HG03460 (cell line): Measurements from ENCODE around the gene NTM.

Experiments used
- ATAC-seq: cut with Tn5 transposase; IDR thresholded peaks from one replicate; pipeline ENCODE4 v1.9.1; 2021; ENCODE audit not compliant: unreplicated experiment

The NTM gene

DNA sequence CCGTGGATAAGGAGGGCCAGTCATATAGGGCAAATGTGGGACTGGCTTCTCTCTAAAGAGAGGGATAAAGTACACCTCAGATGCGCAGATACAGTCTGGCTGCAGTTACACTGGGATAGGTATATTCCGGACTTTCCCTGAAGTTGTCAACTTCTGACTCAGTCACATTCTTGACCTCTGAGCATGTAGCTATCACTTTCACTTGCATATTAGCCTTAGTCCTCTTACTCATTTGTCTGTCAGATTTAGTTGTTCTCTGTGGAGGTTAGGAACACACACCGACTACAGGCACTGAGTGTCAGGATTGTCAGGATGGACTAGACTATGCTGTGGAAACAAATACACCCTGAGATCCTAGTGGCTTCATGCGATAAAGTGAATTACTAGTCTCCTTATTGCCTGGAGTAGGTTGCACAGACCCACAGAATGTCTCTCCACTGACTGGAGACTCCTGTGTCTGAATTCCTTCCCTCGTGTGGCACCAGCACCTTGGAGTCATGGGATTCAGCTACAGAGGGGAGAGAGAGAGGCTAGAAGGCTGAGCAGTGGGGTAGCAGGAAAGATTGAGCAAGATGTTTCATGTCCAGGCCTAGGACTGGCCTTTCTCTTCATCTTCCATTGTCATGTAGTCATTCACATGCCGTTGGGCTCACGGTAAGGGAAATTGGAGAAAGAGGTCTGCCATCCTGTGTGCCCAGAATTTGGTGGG, 654.3 kb downstream of the NTM start:
- no peak for ATAC-seq

DNA sequence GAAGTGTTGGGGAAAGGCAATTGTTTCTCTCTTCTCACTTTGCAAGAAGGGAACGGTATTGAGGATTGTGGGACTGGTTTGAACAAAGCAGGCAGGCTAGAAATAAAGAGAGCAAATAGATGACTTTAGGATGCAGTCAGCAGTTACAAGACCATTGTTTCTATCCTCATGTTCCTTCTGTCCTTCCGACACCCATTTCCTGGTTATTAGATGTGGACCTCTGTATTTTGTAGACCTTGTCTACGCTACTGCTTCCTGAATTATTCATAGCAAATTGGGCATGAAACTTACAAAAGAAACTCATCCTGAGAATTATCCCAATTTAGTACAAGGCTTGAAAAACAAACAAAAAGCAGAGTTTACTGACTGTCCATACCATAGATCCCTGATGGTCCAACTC, 656.3 kb downstream of the NTM start:
- no peak for ATAC-seq

DNA sequence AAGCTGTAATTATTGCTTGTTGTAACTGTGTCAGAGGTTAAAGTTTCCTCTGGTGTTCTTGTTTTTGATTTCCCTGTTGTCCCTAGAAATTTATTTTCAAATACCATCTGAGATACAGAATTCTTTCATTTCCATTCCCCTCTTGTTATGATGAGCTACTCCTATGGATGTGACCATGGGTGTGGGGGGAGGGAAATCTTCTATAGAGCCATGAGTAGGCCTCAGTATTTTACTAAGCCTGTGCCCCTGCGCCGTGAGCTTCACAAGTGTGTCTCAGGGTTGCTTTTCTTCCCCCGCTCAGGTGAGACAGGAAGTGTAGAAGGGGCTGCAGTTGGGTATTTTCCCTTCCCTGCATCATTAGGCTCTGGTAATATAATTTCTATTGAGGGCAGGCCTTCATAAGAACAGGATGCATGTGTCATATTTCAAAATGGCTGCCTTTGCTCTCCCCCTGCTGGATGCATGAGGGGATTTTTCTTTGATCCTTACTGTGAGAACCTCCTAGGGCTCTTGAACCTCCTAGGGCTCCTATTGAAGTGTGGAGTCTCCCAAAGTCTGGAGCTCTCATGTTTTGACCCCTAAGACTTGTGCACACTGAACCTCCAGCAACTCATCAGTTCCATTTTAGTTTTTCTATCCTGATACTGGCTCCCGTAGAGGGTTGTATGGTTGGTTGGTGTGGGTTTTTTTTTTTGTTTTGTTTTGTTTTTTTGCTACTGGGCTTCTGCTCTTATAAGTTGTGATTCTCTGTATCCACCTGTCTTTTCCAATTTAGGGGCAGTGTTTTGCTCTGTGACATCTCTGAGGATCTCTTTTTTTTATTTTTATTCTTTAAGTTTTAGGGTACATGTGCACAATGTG, 658.2 kb downstream of the NTM start:
- ATAC-seq = peak; percentile 79

DNA sequence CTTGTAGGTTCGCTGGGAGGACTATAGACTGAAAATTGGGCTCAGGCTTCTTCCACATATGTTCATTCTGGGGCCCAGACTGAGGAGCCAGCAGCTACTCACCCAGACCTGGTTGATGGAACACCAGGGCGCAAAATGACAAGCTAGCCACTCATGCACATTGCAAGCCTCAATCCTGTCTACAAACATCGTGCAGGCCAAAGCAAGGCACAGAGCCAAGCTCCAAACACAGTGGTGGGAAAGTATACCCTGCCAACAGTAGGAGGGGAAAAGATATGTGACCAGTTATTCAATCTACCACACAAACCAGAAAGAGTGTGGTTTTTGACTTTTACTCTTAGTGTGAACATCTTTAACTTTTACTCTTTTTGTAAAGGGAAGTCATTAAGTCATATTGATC, 660.5 kb downstream of the NTM start:
- ATAC-seq = no peak

DNA sequence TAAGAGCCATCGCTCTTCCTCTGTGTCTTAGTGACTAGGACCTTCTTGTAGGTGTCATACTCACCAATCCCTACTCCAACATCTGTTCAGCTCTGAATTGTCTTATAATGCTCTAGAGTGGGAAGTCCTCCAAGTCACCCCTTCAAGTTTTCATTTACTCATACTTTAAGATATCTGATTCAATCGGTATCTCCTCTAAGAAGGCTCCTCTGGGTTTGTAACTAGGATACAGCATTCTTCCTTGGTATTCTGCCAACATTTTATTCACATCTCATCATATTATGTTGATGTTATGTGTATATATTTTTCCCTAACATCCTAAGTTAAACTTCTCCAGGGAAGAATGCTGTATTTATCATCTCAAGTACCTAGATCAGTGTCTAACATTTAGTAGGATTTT, 662.1 kb downstream of the NTM start:
- no peak for ATAC-seq

DNA sequence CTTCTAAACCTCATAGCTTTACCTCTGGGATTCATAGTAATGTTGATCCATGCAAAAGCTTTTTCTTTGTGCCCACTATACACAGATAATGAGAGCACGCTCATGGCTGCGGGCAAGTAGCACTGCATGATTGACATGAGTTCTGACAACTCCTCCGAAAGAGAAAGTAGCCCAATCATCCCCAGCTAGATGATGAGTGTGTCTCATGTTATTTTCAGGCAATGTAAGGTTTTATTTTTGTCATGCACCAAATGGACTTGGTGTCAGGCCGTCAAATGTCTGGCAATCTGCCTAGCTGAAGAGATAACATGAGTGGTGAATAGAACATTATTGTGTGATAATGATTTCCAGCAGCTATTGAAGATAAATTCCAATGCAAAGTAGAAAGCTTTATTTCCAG, 662.6 kb downstream of the NTM start:
- no peak for ATAC-seq

DNA sequence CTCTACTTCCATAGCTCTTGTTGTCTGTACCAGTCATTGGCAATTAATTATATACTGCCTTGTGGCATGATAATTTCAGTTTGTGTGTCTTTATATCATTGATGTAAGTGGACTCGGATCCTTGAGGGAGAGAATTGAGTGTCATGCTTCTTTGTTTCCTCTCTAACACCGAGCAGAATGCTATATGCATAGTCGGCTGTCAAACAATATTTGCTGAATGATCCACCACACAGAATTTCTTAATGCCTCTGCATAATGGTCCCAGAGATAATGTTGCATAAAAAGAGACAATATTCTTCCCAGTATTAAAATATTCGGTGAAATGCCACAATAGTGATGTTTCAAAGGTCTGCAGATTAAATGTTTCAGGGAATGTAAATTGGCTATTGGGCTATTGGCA, 664.8 kb downstream of the NTM start:
- no peak for ATAC-seq

DNA sequence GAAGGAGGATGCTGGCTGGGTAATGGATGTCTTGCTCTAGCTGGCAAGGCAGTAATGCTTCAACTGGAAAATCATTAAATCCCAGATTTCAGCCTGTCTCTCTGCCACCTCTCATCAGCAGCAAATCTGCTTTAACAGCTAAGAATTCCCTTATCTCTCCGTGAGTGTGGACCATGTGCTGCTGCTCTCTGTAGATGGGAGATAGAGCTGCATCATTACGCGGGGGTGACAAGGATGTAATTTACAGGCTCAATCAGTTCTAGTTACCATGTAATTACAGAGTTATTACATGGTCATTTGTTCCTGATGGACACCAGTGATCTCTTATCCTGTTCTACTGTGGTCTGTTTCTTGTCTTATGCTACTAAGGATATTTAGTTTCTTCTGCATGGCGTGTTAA, 665.4 kb downstream of the NTM start:
- no peak for ATAC-seq

DNA sequence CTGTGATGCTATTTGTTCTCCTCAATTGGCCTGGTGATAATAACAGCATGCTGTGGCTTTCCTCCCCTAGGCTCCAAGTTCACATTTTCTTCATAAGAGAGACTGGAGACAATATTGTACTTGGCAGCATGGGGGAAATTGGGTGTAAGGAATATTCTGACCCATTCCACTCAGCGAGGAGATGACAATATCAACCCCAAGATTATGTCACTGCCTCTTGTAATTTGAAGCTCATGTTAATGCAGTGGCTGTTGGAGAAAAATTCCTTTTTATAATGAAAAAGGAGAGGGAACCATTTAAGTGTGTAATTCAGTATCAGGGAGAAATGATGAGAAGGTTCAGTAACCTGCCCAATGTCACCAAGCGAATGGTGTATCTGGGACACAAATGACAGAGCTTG, 665.8 kb downstream of the NTM start:
- ATAC-seq = no peak

DNA sequence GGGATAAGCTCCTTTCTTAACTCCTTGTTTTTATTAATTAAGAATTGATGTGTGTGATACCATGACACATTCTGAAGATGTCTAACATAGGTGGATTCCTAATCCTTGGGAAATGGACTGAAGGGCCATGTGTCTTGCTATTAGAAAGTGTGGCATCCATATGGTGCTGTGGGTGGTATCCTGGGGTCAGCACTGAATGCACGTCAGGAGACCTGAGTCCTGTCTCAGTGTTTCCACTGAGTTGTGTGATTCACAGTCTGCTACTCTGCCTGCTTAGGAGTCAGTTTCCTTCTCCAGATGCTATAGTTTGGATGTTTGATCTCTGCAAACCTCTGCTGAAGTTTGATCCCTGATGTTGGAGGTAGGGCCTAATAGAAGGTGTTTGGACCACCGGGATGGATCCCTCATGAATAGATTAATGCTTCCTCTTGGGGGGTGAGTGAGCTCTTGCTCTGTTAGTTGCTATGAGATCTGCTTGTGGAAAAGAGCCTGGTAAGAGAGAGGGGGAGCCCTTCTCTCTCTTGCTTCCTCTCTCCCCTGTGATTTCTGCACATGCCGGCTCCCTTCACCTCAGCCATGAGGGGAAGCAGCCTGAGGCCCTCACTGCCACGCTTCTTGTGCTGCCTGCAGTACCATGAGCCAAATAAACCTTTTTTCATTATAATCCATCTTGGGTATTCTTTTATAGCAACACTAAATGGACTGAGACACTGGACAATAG, 666.5 kb downstream of the NTM start:
- no peak for ATAC-seq

DNA sequence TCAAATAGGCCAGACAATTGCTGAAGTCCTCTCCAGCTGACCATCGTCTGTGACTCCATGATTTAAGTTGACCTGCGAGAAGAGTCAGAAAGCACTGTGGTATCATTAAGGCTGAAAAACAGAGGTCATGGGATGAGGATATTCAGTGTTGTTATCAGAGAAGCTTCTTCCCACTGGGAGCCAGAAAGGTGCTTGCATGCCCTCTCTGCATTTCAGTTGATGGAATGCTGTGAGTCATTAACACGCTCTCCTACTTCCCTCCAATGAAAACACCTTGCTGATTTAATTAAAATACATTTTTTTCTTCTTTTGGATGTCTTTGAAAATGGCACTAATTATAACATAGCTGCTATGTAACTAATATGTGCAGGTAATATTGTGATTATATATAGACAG, 667.0 kb downstream of the NTM start:
- ATAC-seq = no peak

DNA sequence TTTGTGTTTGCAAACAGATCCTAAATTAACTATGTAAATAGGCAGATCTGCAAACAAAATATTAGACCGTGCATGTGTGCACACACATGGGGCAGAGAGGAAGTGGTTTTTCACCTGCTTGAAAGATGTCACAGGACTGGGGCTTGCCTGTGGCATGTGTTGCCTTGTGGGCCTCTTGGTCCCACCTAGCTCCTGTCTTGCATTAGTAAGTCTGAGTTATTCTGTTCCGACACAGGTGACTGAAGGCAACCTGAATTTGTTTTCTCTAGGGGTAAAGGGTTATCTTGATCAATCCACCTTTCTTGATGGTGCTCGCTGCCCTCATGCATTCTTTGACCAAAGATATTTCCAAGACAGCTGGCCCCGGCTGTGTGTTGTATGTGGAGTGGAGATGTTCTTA, 667.5 kb downstream of the NTM start:
- no peak for ATAC-seq

DNA sequence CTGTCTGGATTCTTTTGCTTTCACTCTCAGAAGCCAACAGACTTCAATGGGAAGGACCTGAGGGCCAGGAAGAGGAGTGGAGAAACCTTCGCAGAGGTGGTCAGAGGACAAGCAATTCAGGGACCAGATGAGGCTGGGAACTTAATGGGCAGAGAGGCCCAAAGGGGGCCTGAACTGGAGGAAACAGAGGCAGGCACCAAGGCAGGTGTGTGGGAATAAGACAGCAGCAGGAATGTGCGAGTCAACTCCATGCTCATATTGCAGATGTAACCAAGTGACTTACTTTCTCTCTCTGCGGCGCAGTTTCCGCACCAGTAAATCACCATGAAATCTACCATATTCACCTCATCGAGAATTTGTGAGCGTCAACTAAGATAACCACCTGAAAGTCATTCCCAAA, 669.1 kb downstream of the NTM start:
- ATAC-seq = no peak

DNA sequence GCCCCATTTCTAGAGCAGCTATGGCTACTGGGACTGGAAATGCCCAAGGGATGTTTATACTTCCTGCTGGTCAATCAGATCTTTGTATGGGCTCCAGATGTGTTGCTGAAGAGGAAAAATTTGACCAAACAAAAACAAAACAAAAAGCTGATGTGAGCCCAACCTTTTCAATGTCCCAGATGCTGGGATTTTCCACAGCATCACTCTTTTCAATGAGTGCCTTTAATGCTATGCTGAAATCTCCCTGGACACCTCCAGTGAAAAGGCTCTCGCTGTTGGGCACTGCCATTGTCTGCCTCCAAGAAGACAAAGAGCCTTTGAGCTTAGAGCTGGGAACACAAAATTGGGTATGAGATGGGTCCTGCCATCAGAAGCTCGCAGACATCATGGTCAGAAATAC, 671.9 kb downstream of the NTM start:
- no peak for ATAC-seq

DNA sequence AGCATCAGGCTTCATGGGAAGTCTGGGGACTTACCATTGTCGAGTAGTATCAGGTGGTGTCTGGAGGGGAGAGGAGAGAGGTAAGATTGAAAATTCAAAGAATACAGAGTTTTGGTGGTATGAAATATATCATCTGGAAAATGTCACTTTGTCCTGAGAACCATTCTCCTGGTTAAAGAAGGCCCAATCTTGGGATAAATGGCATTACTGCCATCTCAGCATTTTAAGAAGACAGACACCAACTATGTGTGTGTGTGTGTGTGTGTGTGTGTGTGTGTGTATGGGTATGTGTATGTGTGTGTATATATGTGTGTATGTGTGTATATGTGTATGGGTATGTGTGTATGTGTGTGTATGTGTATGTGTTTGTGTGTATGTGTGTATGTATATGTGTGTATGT, 673.3 kb downstream of the NTM start:
- no peak for ATAC-seq

DNA sequence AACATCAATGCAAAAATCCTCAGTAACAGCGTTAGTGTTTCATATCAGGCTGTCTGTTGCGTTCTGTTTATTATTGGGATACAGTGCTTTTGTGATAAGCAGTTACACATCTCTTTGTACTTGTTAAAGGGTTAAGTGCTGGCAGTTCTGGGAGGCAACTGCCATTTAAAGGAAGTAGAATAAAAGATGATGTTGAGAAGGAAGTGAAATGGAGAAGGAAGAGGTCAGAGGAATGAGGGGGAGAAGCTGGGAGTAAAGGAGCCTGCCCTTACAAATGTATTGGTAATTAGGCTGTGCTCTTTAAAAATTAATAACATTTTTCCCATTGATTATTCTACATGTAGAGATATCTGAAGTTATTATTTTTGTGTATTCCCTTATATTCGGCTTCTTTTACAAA, 674.7 kb downstream of the NTM start:
- ATAC-seq = no peak

DNA sequence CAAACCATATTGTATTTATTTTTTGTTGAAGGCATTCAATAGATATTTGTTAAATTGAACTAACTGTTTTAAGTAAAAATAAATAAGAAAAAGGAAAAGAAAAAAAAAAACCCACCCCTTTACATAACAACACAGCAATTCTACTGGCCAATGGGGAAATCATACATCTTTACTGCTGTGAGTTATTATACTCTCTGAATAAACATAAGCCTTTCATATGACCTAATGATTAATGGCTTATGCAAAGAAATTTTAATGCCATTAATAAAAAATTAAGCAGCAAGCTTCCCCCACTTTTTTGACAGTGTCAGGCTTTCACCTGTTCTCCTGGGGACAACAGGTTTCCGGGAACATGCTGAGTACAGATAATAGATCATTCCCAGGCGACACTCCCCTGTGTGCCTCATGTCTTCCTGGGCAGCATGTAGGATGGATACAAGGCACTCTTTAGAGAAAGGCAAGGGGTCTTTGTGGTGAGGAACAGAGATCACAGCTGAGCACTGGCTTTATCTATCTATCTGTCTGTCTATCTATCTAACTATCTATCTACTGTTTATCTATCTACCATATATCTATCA, 676.0 kb downstream of the NTM start:
- no peak for ATAC-seq

DNA sequence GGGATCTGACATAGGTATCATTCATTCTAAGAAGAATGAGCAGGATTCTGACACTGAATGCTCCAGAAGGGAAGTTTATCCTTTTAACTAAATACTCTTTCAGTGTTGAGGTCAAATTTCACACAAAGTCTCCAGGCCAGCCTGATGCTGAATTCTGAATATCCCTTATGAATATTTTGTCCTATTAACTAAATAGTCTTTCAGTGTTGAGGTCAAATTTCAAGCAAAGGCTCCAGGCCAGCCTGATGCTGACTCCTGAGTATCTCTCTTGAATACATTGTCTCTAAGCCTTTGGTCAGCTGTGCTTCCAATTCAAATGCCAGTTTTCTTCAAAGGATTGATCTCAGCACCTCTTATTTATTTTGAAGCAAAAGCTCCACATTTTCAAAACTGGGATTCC, 676.8 kb downstream of the NTM start:
- ATAC-seq = no peak

DNA sequence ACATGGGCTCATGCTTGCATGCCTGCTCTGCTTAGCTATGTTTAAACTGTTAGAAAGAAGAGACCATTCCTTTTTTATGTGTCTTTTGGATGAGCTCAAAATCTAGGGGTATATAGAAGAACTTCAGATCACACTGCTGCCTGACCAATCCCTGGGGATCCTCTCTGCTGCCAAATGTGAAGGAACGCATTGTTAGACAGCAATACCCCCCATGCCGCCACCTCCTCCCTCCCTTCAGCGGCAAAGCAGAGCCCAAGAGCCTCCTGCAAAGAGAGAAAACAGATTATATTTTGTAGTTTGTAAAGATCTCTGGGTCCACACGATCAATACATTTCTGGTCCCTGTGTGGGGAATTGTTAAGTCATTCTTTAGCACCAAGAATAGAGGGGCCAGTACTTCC, 677.6 kb downstream of the NTM start:
- ATAC-seq = no peak

DNA sequence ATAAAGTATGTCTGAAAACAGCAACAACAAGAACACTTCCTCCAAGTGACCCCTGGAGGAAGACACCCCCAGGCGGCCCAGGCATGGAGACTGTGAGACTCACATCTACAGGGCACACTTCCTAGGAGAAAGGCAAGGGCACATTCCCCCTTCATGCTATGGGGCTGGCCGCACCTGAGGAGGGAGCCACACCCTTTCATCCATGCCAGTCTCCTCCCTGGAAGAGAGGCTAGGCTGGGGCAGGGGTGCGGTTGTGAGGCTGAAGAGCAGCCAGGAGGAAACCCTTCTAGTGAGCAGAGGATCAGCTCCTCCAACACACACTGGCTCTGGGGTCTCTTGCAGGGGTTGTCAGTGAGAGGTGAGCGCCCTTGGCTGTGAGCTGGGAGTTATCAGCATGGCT, 678.8 kb downstream of the NTM start:
- no peak for ATAC-seq

DNA sequence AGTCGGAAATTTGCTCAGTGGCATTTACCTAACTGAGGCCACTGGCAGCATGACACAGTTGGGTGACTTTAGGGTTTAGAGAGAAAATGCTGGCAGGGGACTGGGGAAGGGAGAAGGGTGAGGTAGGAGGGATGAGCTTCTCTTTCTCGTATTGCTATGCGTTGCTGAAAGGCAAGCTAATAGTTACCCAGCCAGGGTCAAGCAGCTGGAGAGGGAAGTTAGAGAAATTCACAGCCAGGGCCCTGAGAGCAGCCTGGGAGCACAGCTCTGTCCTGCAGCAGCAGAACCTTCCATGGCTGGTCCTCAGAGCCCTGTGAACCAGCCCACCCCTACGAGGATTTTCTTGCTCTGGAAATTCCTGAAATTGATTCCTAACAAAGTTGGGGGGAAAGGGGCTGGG, 679.6 kb downstream of the NTM start:
- no peak for ATAC-seq
